ENCODE data around the gene PIP5K1A. TPM values are rescaled to one million over a fixed set of nuclear protein-coding genes. Genes with fewer than 3 reads are reported as not detected.

Gene PIP5K1A
- total RNA-seq, 2 experiments from 2014 or later, result 41.7 to 44.7 TPM

- ChIA-PET POLR2A (interaction anchor here (0.5 to 3.4 kb wide), 34 partner anchors 9 to 1393 kb away, joined by 3 to 54 read pairs (median 4); partner anchors contain the start of genes C1orf56, ENSA, LYSMD1 and MCL1), CTCF (interaction anchor here (0.6 to 2.1 kb wide), 12 partner anchors 16 to 148 kb away, joined by 3 to 21 read pairs (median 4); partner anchors contain the start of genes LYSMD1, PSMB4, PSMD4 and VPS72)
- Mint-ChIP-seq H3K4me3 (peak overlapping the region; percentile 98), H3K27ac (peak overlapping the region; percentile 93), H3K9me3 (no peaks in the 10 kb centered on the region), H3K27me3 (no peaks in the 10 kb centered on the region), H3K36me3 (ENCODE audit: low read depth) (peaks cover 36% of the 10 kb centered on the region), H3K4me1 (ENCODE audit: low read depth) (peaks cover 42% of the 10 kb centered on the region)
- ATAC-seq (ENCODE audit: poor library complexity) (peak; percentile 33), DNase-seq (peak; percentile 91 to 97 (median 95))
- H3K4me1 ChIP-seq (ENCODE audit: insufficient read depth, low read length), result peaks cover 38% of the 10 kb centered on the region
- intact Hi-C loops (cut with DNase I, micrococcal nuclease), result loop anchor here (1.0 to 5.0 kb wide), 7 partner anchors 27 to 229 kb away; partner anchors contain the start of genes PI4KB (in 2 of the 2), PSMB4 (in 2 of the 2), CGN (in 1 of the 2) and PSMD4 (in 1 of the 2)
- peaks cover 11% of the 10 kb centered on the region for H3K36me3 ChIP-seq (ENCODE audit: insufficient read depth, low read length)
- peak overlapping the region; percentile 64 for H3K4me3 ChIP-seq (ENCODE audit: low read length)
- H3K9me3 ChIP-seq (ENCODE audit: control insufficient read depth in 1 of 2, insufficient read depth in 1 of 2, low read length in 2 of 2), result no peaks in the 10 kb centered on the region
- TF ChIP-seq, protein P1, sequence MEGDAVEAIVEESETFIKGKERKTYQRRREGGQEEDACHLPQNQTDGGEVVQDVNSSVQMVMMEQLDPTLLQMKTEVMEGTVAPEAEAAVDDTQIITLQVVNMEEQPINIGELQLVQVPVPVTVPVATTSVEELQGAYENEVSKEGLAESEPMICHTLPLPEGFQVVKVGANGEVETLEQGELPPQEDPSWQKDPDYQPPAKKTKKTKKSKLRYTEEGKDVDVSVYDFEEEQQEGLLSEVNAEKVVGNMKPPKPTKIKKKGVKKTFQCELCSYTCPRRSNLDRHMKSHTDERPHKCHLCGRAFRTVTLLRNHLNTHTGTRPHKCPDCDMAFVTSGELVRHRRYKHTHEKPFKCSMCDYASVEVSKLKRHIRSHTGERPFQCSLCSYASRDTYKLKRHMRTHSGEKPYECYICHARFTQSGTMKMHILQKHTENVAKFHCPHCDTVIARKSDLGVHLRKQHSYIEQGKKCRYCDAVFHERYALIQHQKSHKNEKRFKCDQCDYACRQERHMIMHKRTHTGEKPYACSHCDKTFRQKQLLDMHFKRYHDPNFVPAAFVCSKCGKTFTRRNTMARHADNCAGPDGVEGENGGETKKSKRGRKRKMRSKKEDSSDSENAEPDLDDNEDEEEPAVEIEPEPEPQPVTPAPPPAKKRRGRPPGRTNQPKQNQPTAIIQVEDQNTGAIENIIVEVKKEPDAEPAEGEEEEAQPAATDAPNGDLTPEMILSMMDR (IDR thresholded peaks at IDR 0.05), result peak; percentile 16
- H3K27me3 ChIP-seq (ENCODE audit: control insufficient read depth in 1 of 2, insufficient read depth in 2 of 2, low read length in 2 of 2), result no peaks in the 10 kb centered on the region
- peak overlapping the region; percentile 92 to 95 for H3K27ac ChIP-seq (ENCODE audit: low read depth in 1 of 2, low read length in 2 of 2)
Measured at GRCh38 chr1:151281225-151281968, 83.0 kb downstream of the PIP5K1A start.

DNA sequence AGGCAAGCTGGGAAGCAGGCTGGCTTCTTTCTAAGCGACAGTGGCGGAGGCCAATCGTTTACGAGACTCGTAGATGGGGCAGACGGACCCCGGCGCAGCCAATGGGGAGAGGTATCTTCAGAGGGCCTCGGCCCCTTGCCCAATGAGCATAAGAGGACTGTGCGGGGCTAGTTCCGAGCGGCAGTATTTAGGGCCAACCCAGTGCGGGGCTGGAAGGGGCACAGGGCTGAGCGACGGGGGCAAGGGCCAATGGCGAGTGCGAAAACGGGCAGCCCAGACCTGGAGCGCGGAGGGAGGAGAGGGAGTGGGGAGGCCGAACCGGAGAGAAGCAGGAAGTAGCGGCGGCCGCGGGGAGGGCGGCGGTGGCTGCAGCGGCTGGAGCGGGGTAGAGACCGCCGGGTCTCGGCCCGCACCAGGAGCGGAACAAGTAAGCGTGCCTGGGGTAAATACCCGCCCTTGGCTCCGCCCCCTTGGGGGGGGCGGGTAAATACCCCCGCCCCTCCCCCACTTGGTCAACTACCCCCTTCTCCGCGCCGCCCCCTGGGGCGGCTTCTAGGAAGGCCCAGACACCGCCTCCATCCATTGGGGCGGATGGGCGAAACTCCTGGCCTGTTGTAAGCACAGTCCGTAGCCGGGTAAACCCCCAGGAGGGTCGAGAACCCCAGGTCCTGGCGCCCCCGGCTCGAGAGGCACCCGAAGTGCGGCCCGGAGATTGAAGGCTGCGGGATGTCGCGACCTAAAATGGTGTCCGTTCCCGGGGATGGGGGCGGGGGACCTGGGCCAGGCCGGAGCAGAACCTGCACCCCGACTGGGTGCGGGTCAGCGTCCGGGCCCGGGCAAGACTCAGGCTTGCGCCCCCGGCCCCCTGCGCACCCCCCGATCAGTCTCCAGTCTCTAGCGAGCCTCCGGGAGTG, 83.9 kb downstream of the PIP5K1A start, which contains the start of gene ZNF687:
Gene ZNF687 (plus strand): TSS at position 331 of the 914 bp plus-strand sequence. CDS start 3,993 bp downstream, outside the sequence.
- peak within 1 kb of the TSS; percentile 64 for H3K4me3 ChIP-seq (ENCODE audit: low read length)
- H3K36me3 ChIP-seq (ENCODE audit: insufficient read depth, low read length), result peaks cover 19% of the 10 kb centered on the region
- peak within 1 kb of the TSS; percentile 98 for H3K4me3 Mint-ChIP-seq
- no peaks in the 10 kb centered on the region for H3K27me3 ChIP-seq (ENCODE audit: control insufficient read depth in 1 of 2, insufficient read depth in 2 of 2, low read length in 2 of 2)
- peaks cover 42% of the 10 kb centered on the region for H3K36me3 Mint-ChIP-seq (ENCODE audit: low read depth)
- no peaks in the 10 kb centered on the region for H3K9me3 Mint-ChIP-seq
- peaks cover 42% of the 10 kb centered on the region for H3K4me1 Mint-ChIP-seq (ENCODE audit: low read depth)
- peak within 1 kb of the TSS; percentile 93 for H3K27ac Mint-ChIP-seq
- DNase-seq, result peak; percentile 94 to 100 (median 97)
- no peaks in the 10 kb centered on the region for H3K27me3 Mint-ChIP-seq
- peak within 1 kb of the TSS; percentile 92 to 95 for H3K27ac ChIP-seq (ENCODE audit: low read depth in 1 of 2, low read length in 2 of 2)
- no peaks in the 10 kb centered on the region for H3K9me3 ChIP-seq (ENCODE audit: control insufficient read depth in 1 of 2, insufficient read depth in 1 of 2, low read length in 2 of 2)
- peak; percentile 85 for ATAC-seq (ENCODE audit: poor library complexity)
- H3K4me1 ChIP-seq (ENCODE audit: insufficient read depth, low read length), result peaks cover 38% of the 10 kb centered on the region
- ChIA-PET POLR2A (interaction anchor here (0.5 to 3.4 kb wide), 36 partner anchors 10 to 718 kb away, joined by 3 to 54 read pairs (median 4); partner anchors contain the start of genes C1orf56, ENSA, LYSMD1 and MCL1), CTCF (interaction anchor here (0.8 to 2.2 kb wide), 10 partner anchors 15 to 118 kb away, joined by 3 to 21 read pairs (median 6); partner anchors contain the start of genes PSMB4, PSMD4 and VPS72)
- intact Hi-C loops (cut with DNase I, micrococcal nuclease), result loop anchor here (1.0 to 5.0 kb wide), 8 partner anchors 28 to 229 kb away; partner anchors contain the start of genes PI4KB (in 2 of the 2), PSMB4 (in 2 of the 2), CGN (in 1 of the 2) and PSMD4 (in 1 of the 2)
- TF ChIP-seq, protein P1 (IDR thresholded peaks at IDR 0.05), result no peak

Data from CD4-positive, alpha-beta T cell (primary cell).